HG03342 (cell line): Measurements from ENCODE around the gene SFXN2.
"Not testable (repeated sequence)": the region's sequence is repeated elsewhere in the genome, so short reads cannot be mapped to it uniquely, and the experiment has no call there.

Experiments
- ATAC-seq: cut with Tn5 transposase; IDR thresholded peaks from one replicate; pipeline ENCODE4 v1.9.1; 2021; ENCODE audit warnings: mild to moderate bottlenecking, moderate library complexity; ENCODE audit not compliant: unreplicated experiment

Gene SFXN2

DNA sequence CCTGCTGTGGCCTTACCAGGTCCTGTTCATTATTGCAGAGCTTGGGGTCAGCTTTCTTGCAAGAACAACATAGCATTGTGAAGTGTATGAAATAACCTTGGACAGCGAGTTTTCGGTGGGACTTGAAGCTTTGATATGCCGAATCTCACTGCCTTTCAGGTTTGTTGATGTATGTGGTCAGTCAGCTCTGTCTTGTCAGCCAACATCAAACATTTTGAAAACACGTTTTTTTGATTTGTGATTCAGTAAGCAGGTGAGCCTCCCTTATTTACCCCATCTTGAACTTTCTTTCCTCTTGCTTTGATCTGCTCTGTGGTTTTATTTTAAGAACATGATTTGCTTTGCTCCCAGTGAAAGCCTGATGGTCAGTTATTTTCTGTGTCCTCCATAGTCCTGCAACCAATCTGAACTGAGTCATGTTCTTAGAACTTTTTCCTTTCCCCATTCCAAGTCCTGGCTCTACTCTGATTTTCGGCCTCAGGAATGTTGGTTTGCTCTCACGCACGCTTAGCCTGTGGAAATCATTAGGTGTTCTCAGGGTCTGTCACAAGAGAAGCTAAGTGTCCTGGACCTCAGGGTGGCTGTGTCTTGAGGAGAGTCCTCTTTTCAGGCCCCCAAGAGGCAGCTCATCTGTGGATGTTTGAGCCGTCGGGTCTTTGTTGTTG is 38.0 kb downstream of the SFXN2 start:
- no peak for ATAC-seq

GRCh38 chr10:102752934-102753664 is 38.7 kb downstream of the SFXN2 start:
- ATAC-seq = no peak

GRCh38 chr10:102753718-102754117 is 39.3 kb downstream of the SFXN2 start:
- ATAC-seq = no peak

- no peak for ATAC-seq
Observed at GRCh38 chr10:102757323-102757722, 42.9 kb downstream of the SFXN2 start.

DNA sequence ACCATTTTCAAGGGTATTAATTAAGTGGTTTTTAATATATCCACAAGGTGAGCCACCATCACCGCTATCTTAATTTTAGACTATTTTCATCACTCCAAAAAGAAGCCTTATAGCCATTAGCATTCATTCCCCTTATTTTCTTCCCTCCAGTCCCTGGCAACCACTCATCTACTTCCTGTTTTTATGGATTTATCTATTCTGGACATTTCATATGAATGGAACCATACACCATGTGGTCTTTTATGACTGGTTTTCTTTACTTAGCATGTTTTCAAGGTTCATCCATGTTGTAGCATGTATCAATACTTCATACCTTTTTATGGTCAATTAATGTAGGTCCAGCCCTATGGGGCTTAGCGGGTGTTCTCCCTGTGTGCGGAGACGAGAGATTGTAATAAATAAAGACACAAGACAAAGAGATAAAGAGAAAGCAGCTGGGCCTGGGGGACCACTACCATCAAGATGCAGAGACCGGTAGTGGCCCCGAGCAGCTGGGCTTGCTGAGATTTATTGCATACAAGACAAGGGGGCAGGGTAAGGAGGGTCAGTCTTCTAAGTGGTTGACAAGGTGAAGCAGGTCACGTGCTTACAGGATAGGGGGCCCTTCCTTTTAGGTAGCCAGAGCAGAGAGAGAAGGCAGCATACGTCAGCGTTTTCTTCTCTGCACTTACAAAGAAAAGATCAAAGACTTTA is 44.0 kb downstream of the SFXN2 start:
- ATAC-seq = no peak

DNA sequence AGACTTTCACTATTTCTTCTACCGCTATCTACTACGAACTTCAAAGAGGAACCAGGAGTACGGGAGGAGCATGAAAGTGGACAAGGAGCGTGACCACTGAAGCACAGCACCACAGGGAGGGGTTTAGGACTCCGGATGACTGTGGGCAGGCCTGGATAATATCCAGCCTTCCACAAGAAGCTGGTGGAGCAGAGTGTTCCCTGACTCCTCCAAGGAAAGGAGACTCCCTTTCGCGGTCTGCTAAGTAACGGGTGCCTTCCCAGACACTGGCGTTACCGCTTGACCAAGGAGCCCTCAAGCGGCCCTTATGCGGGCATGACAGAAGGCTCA is 44.5 kb downstream of the SFXN2 start:
- not testable (repeated sequence) for ATAC-seq

DNA sequence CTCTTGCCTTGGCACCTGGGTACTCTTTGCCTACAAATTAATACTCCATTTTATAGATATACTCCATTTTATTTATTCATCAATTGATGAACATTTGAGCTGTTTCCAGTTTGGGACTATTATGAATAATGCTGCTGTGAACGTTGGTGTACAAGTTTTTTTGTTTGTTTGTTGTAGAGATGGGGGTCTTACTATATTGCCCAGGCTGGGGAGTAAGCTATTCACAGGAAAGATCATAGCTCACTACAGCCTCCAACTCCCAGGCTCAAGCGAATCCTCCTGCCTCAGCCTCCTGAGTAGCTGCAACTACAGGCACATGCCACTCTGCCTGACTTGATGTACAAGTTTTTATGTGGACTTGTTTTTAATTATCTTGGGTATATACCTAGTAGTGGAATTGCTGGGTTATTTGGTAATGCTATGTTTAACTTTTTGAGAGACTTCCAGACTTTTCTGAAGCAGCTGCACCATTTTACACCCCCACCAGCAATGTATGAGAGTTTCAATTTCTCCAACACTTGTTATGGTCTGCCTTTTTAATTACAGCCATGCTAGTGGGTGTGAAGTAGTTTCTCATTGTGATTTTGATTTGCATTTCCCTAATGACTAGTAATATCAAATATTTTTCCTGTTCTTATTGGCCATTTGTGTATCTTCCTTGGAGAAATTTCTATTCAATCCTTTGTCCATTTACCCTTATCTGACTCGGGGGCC is 45.2 kb downstream of the SFXN2 start:
- no peak for ATAC-seq

- no peak for ATAC-seq
Observed at GRCh38 chr10:102761981-102762380, 47.5 kb downstream of the SFXN2 start.

DNA sequence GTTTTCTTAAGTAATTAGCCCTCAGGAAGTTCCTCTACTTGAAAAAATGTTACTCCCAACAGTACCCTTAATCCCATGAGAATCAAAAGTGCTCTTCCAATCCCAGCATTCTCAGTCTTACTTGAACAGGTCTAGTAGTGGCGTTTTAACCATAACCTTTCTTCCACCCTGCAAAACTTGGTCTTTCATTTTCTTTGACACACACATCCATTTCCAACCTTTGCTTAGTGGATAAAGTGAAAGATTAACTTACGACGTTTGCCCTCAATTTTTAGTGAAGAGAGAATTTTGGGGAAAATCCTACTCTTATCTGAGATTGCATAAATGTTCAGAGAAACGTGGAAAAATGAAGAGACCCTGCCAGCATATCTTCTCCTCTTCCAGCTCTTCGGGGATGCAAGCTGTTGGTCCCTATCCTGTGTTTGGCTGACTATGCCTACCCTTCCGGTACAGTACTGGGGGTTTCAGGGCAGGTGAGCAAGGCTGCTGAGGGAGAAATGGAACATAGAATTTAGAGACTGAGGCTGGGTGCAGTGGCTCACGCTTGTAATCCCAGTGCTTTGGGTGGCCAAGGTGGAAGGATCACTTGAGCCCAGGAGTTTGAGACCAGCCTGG is 48.1 kb downstream of the SFXN2 start:
- no peak for ATAC-seq

DNA sequence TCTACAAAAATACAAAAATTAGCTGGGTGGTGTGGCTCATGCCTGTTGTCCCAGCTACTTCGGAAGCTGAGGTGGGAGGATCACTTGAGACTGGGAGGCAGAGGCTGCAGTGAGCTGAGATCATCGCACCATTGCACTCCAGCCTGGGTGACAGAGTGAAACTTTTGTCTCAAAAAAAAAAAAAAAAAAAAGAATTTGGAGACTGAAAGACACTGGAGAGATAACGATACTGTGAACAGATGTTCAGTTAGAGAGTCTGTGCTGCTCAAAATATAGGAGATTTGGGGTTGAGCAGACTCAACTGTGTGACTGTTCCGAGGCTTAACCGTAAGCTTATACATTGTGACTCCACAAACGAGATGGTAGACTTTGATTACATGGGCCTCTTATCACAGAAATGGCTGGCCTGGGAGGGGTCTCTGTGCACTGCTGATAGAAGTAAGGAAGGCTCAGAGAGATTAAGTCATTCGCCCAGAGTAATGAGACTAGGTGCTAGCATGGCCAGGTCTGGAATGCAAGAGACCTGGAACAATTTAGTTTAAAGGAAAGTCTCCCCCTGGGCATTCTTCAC is 48.7 kb downstream of the SFXN2 start:
- no peak for ATAC-seq

DNA sequence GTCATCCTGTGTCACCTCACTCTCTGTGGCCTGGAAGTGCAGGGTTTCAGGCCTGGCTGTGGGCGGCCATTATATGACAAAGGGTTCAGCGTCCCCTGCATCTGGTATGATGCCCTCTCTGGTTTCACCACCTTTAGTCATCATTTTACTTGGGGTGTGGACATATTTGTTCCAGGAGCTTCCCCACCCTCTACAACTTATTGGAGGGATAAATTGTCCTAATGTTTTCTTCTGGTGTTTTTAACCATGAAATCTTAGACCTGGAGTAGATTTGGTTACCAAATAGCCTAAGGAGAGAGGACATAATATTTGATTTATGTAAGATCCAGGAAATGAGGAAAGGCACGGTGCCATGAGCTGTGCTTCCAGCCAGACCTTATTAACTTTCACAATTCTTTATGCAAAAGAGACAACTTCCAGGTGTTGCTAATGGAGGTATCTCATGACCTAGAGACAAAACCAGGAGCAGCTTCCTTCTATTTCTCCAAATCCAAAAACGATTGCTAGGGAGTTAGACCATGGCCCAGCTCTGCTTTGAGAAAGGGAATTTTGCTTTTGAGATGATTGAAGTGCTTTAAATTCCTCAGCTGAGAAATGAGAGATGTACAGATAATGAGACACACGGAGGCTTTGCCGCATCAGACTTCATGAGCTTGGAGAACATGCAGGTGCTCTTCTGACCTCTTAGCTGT is 50.2 kb downstream of the SFXN2 start:
- no peak for ATAC-seq

- ATAC-seq = no peak
Observed at GRCh38 chr10:102765336-102765735, 50.9 kb downstream of the SFXN2 start.

DNA sequence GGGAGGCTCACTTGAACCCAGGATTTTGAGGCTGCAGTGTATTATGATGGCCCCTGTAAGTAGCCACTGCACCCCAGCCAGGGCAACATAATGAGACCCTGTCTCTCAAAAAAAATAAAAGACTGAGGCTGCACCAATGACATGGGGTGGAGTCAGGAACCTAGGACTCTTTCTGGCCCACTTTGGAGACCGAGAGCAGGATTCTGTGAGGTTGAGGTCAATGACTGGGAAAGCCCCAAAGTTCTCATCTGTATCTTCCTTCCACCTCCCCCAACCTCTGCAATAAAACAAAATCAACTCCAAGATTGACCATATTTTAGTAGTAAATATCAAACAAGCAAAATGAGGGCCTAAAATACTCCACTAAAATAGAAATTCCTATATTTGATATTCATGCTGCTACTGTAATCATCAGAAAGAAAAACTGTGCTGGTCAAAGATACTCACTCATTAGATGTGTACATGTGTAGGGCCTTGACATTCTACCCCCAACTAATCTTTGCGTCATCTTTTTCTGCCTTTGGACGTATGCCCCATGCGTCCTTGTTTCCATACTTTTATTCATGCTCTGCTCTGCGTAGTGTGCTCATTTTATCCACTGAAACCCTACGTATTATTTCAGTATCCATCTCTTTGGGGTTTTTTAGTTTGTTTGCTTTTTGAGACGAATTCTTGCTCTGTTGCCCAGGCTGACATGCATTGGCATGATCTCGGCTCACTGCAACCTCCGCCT is 53.2 kb downstream of the SFXN2 start:
- ATAC-seq = no peak

DNA sequence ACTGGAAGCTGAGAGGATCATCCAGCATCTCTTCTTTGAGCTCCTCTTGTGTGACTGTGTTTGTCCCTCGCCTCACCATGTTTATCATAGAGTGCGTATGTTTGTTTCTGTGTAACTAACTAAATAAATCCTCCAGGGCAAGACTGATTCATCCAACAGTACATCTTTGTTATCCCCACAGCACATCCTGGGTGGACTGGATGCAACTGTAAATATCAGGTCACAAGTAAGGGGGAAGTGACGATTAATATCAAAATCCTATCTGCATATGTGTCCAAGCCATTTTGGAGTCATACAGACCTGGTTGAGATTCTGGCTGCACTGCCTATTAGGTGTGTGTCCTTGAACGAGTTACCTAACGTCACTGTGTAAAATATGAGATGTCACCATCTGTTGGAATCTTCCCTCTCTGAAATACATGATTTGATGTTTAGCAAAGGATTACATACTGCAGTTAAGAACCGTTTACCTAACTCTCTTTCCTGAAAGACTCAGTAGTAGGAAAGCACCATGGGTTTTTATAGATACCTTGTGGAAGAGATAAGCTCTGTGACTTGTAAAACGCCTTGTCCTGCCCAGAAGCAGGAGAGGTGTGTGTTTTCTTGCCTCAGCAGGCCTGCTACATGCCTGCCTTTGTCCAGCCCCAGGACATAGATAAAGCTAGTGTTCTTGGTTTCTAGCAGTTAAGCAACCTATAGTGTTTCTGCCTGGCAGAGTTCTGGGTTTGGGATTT is 55.1 kb downstream of the SFXN2 start:
- no peak for ATAC-seq

GRCh38 chr10:102770108-102770482 is 55.7 kb downstream of the SFXN2 start:
- no peak for ATAC-seq

GRCh38 chr10:102770792-102771191 is 56.4 kb downstream of the SFXN2 start:
- no peak for ATAC-seq

- no peak for ATAC-seq
Observed at GRCh38 chr10:102773320-102773719, 58.9 kb downstream of the SFXN2 start.

DNA sequence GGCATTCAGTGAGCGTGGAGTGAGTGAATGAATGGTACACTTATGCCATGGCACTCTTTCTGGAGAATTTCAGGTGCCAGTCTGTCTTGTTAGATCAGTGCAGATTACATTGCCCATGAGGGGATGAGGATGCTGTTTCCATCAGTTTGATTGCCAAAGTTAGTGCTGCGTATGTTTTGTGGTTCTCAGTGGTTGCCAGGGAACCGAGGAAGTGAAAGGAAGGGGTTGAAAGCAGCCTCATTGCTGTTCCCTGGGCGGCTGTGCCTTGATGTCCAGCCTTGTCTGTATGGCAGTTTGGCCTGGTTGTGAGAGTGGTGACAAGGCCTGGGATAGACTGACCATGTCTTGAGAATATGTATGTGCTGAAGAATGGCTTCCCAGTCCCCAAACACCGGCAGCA is 59.5 kb downstream of the SFXN2 start:
- no peak for ATAC-seq
